Hepatocyte (in vitro differentiated cells): ENCODE measurements around the gene SLC1A5.
"Not testable (repeated sequence)": the region's sequence is repeated elsewhere in the genome, so short reads cannot be mapped to it uniquely, and the experiment has no call there.

Source experiments
- CTCF ChIP-seq: fragments of 200-600 bp; sonication (generic); IDR thresholded peaks from 2 replicates; pipeline ENCODE4 v1.5.1; 2016; ENCODE audit warnings: antibody characterized with exemption, mild to moderate bottlenecking; ENCODE audit not compliant: poor library complexity
- EZH2phosphoT487 ChIP-seq: fragments of 200-600 bp; sonication (generic); IDR thresholded peaks from one replicate; pipeline ENCODE4 v1.6.1; 2018; ENCODE audit warnings: antibody characterized with exemption, mild to moderate bottlenecking, low read depth, moderate library complexity; ENCODE audit not compliant: unreplicated experiment, severe bottlenecking

- TF ChIP-seq EZH2phosphoT487, CTCF: not testable (repeated sequence)
Measured at GRCh38 chr19:46804432-46804831, 16.0 kb upstream of the SLC1A5 start.
